ENCODE measurements around the gene PITPNM3. TPM values are rescaled to one million over a fixed set of nuclear protein-coding genes. Genes with fewer than 3 reads are reported as not detected.

Gene PITPNM3
- total RNA-seq, 1 experiment from 2014 or later = 1.5 TPM

DNA sequence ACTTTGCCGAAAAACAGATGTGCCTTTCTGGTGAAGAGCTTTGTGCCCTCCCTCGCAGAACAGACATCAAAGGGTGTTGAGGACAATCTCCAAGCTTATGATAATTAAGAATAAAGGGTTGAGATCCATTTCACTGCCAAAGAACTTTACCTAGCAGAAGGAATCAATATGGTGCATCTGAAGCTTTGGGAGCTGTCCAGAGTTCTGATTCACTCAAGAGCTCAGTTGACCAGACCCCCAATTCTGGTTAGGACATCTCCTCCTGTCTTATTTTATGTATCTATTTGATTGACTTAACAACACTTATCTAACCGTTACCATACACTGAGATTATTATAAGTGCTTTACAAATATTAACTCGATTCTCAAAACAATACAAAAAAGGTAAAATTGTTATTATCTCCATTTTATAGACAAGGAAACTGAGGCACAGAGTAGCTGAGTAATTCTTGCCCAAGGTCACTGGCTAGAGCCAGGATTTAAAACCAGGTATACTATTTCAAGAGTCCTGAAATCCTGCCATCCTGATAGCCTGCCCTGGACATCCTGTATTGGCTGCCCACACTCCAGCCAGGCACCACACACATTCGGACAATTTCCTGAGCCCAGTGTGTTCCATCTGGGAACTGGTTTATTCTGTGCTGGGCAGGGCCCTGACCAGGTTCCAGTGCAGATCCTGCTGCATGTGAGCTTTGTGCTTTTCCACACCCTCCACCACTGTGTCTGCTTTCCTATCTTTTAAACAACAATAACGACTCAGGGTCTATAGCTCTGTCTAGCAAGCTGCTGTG is 29.8 kb downstream of the PITPNM3 start:
- peak; percentile 19 for DNase-seq (ENCODE audit: low read depth)

DNA sequence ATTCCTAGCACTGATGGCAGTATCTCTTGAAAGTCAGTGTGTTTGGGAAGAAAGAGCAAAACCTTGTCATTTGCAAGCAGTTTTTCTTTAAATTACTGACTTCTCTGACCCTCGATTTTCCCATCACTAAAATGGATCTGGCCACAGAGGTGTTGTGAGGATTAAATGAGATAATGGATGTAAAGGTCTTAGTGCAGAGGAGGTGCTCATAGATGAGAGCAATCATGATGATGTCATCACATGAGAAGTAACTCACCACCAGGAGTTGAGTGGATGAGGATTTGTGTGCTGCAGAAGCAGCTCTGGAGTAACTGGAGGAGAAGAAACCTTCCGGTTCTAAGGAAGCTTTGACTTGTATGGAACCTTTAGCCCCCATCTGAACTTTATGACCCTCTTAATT is 30.6 kb downstream of the PITPNM3 start:
- no peak for DNase-seq (ENCODE audit: low read depth)

DNA sequence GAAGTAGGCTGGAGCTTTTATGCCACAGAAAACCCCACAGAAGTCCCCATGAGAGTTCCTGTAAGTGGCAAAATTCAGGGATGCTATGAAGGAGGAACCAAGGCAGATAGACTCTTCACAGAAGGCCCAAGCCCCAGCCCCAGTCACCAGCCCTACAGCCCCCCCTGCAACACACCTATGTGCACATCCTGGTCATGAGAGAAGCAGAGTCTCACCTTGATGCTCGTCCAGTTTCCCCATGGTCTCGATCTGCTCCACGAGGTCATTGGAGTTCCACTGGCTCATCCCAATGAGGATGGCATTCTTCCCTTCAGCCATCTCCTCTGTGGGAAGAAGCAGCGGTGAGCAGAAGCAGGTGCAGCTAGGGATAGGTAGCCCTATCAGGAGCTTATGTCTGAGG is 31.2 kb downstream of the PITPNM3 start:
- DNase-seq (ENCODE audit: low read depth) = no peak

DNA sequence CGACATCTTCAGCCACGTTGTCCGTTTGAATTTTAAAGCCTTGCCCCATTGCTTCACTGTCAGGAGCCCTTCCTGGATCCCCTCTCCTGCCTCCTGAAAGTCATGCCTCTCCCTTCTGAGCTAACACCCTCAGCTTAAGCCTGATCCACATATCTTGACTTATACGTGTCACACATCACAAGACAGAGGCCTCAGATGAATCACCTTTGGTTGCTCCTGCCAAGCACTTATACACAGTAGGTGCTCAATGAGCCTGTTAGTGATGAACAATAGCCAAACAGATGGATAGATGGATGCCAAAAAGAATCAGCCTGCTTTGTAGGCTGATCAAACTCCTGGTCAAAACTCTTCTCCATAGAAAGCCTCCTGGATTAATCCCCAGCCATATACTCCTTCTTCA is 31.8 kb downstream of the PITPNM3 start:
- DNase-seq (ENCODE audit: low read depth) = no peak

DNA sequence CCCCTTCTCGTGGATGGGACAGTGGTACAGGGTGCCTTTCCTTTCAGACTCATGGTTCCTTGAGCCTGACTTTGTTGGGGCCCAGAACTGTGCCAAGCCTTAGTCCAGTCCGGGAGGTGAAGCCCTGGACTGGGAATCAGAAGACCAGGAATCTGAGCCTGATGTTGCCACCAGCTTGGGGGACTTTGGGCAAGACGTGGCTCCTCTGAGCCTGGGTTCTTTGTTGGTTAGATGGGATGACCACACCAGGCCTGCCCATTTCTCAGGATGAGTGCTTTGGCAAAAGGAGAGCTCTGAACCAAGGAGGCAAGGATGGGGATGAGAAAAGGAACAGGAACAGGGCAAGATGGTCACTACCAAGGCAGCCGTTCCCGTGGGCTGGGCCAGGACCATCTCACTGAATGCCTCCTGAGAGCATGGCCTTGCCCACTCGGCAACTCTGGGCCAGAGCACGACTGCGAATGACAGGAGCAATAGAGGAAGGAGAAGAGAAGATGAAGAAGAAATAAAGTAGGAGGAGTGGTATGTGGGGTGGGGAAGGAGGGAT is 32.5 kb downstream of the PITPNM3 start:
- no peak for DNase-seq (ENCODE audit: low read depth)

DNA sequence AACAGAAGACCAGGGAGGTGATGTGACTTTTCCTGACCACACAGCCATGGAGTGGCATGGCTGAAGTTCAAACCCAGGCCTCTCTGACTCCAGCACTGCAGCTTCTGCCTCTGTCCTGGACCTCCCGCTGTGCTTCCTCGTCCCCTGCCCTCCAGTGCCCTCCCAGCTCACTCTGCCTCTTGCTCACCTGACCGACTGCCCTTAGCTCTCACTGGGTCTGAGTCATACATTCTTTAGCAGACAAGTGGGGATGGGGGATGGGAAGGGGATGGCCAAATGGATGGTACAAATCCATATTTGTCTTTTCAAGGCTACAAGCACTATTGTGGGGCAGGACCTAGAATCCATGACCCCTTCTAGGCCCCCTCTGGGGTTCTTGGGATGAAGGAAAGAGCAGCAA is 33.0 kb downstream of the PITPNM3 start:
- DNase-seq (ENCODE audit: low read depth) = peak; percentile 43

DNA sequence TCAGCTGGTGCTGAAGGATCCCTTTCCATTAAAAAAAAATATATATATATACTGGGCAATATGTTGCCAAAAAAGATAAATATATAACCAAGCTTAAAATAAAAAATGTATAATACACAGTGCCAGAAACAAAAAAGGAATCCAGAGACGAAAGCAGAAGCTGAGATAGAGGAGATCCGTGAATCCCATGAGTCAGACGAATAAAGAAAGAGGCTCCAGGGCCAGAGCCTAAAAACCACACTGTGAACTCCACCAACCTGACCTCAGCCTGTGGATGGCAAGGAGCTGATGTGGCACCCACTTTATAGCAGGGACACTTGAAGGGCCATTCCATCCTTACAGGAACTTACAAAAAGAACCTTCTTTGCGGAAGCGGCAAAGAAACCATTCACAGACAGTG is 34.8 kb downstream of the PITPNM3 start:
- no peak for DNase-seq (ENCODE audit: low read depth)

DNA sequence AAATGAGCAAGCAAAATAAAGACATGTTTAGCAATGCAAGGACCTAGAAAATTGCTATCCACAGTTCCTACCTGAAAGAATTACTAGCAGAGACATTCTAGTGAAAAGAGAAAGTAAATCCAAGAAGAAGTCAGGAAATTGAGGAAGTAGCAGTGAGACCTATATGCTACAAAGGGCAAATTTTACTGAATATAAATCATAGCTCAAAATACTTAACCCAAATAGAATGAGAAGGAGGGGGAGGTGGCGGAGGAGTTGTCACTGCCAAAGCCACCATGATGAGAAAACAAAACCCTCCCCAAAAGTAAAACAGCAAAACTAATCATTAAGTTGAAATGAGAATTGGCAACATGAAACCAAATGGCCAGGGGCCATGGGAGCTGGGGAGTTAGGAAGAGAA is 39.3 kb downstream of the PITPNM3 start:
- DNase-seq (ENCODE audit: low read depth) = no peak

DNA sequence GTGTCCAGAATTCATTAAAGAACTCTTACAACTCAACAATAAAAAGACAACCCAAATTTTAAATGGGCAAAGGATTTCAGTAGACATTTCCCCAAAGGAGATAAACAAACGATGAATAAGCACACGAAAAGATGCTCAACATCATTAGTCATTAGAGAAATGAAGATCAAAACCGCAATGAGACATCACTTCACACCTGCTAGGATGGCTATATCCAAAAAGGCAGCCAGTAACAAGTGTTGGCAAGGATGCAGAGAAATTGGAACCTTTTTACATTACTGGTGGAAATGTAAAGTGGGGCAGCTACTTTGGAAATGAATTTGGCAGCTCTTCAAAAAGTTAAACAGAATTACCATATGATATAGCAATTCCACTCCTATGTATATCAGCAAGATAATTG is 42.0 kb downstream of the PITPNM3 start:
- DNase-seq (ENCODE audit: low read depth) = peak; percentile 69

DNA sequence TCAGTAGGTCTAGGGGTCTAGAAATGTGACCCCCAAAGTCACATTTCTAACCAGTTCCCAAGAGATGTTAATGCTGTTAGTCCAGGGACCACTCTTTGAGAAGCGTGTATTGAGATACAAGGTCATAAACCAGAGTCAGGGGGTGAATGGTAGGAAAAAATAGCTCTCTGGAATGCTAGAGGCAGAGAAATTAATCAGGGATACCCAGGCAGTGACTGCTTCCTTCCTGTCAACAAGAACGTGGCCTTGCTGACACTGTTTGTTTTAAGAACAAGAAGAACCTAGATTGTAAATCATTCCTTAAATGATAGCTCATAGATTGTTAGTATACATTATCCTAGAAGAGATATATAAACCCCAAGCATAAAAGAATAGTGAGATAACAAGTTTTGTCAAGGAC is 43.8 kb downstream of the PITPNM3 start:
- no peak for DNase-seq (ENCODE audit: low read depth)

DNA sequence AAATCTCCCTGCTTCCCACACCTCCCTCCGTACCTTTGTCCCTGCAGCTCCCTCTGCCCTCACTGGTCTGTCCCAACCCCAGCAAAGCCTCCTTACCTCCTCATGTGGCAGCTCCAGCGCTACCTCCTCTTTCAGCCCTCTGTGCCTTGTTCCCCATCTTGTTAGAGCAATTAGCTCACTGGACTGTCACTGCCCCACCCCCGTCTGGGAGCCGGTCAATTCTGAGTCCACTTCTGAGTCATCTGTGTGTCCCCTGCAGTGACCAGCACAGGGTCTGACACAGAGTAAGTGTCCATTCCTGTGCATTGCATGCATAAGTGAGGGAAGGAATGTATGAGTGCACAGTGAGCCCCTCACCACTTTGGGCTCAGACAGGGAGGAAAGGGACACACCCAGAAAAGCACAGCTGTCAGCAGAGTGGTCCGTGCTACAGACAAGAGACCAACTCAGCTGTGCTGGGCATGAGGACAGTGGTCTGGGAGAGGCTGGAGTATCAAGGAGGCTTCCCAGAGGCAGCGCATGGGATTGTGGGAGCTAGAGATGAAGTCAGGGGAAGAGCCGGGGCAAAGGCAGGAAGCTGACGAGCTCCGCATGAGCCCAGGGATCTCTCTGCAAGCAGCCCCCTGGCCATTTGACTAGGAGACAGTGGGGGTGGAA is 45.9 kb downstream of the PITPNM3 start:
- peak; percentile 22 for DNase-seq (ENCODE audit: low read depth)

DNA sequence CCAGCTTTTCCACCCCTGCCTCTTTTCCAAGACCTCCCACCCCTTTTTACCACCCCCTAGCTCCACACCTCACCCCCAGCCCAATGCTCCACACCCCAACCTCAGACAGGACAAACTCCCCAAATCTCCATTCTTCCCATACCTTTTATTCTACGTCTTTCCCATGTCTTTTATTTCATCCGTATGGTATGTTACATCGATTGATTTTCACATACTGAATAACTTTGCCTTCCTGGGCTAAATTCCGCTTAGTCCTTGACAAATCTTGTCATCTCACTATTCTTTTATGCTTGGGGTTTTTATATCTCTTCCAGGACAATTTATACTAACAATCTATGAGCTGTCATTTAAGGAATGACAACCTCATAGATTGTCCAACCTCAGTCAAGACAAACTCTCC is 46.4 kb downstream of the PITPNM3 start:
- no peak for DNase-seq (ENCODE audit: low read depth)

DNA sequence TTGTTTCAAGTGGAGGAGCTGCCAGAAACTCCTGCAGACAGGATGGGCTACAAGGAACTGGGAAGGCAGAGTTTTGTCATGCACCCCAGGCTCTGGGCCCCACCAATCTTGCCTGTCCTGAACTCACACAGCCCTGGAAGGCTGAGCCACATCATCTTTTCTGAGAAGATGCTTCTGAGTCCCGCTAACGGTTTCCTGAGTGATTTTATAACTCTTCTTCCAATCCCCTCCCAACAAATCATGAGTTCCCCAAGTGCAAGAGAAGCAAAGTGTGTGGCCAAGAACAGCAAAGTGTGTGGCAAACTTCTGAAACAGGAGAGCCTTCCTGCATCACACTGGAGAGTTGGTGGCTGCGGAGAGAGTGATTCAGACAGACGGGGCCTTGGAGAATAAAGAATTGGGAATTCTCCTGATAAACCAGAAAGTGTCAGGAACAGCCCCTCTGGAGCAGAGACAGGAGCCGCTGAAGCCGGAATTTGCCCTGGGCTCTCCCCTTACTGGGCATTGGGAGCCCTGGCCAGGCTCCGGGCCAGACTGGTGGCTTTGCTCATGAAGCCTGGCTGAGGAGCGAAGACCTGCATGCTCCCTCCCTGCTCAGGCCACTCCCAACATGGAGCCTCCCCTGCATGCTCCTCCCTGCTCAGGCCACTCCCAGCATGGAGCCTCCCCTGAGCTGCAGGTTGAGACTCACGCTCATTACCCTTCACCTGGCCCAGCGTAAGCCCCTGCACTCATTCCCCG is 47.2 kb downstream of the PITPNM3 start:
- peak; percentile 6 for DNase-seq (ENCODE audit: low read depth)

DNA sequence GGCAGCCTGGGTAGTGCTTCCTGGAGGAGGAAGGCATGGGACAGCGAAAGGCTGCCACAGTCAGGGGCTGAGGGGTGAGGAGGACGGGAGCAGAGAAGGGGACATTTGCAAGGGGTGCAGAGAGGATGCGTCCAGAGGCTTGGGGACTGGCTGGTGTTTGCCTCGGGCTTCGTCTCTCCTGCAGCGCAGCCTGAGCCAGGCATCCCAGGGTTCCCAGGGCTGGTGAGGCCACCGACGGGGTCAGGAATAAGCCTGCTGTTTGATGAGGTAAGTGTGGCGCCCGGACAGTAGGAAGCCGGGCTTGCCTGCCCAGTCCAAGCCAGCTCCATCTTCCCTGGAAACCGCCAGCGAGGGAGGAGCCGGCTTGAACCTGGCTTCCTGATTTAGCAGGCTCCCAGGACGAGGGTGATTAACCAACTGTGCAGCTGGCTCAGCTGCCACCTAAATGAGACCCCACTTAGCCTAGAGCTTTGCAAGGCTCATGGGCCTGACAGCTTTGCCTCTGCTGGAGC is 47.8 kb downstream of the PITPNM3 start:
- peak; percentile 35 for DNase-seq (ENCODE audit: low read depth)

DNA sequence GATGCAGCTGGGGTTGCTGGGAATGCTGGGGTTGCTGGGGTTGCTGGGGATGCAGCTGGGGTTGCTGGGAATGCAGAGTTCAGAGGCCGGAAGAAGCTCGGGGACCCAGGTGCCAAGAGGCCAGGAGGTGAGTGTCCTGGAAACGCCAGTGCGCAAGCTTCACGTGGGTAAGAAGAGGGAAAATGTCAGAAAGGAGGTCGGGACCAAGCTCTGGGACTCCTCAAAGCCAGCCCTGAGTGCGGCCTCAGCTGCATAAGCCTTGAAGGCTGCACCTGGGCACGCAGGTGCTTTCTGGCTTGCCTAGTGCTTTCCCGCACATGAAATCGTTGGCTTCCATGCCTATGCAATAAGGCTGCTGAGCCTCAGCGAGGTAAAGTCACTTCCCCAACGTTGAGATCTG is 48.3 kb downstream of the PITPNM3 start:
- DNase-seq (ENCODE audit: low read depth) = no peak

DNA sequence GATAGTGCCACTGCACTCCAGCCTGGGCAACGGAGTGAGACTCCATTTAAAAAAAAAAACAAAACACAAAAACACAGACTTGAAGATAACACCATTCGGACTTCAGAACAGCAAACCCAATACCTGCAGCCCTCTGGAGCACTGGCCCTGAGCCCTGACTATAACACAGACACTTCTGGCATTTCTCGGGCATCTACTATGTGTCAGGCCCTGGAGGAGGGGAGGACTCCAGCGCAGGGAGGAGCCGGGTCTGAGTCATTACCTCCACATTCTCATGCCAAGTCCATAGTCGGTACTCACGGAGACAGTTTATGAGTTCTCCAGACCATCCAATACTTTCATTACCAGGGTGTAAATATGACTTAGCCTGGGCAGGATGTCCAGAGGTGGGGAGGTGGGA is 48.8 kb downstream of the PITPNM3 start:
- DNase-seq (ENCODE audit: low read depth) = peak; percentile 85

DNA sequence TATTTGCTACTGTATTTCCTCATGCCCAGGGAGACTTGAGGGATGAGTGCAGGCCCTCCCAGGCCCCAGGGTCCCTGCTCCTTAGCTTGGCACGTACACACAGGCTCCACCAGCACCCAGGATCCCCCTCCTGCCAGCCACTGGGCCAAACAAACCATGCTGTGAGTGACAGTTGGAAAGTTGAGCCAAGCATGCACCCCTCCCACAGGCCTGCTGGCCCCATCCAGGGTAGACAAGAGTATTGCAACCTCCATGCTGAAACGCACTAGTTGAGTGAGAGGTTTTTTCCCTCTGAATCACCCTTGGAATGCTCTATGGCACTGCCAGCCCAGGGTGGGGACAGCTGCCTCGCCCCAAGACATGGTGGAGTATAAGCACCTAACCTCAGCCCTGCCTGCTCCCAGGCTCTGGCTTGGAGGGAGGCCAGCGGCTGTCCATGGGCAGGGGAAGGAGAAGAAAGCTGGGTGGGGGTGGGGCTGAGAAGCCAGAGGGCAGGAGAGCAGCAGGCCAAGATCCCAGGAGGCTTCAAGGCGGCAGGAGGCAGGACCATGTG is 49.6 kb downstream of the PITPNM3 start:
- peak; percentile 92 for DNase-seq (ENCODE audit: low read depth)

DNA sequence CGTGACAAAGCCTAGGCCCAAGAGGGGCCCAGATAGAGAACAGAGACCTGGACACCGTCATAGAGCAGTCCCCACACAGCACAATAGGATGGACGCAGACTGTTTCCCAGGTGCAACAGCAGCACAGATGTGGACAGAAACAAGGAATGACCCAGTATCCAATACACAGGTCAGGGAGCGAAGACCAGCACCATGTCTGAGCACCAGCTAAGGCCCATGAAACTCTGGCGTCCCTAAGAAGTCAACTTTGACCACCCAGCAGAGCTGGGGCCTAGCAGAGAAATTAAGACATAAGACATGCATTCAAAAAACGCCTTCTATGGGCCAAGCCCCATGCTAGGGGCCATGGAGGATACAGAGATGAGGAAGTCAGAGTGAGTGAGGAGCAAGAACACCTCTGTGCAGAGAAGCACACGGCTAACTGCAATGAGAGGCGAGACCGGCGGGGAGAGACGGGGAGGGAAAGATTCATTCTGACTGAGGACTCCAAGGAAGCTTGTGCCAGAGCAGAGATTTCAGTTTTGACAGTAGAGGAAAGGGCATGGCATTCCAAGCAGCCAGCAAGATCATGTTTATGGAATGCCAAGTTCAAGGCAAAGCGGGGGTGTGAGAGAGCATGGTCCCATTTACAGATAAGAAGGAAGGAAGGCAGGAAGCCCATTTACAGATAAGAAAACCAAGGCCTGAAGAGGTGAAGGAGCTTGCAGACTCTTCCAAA is 50.8 kb downstream of the PITPNM3 start:
- DNase-seq (ENCODE audit: low read depth) = peak; percentile 16

DNA sequence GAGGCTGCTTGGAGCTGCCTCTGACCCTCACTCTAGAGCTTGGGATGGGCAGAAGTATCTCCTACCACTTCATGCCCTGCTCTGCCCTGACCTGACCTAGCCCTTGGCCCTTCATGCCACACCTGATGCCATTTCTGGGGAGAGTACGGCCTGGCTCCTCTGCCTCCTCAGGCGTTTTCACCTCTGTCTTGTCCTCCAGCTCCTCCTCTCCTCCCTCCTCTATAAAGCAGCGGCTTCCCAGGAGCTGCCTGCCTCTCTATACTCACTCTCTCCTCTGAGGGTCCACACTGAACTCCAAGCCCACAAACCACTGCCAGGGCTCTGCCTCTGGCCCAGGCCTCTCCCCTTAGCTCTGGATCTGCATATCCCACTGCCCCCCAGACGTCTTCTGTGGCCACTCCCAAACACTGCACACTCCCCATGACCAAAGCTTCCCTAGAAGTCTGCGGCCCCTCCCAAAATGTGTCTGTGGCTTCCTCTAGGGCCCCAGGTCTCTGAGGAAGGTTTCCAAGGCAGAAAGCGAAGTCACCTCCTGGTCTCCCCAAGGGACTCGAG is 52.6 kb downstream of the PITPNM3 start:
- DNase-seq (ENCODE audit: low read depth) = no peak

DNA sequence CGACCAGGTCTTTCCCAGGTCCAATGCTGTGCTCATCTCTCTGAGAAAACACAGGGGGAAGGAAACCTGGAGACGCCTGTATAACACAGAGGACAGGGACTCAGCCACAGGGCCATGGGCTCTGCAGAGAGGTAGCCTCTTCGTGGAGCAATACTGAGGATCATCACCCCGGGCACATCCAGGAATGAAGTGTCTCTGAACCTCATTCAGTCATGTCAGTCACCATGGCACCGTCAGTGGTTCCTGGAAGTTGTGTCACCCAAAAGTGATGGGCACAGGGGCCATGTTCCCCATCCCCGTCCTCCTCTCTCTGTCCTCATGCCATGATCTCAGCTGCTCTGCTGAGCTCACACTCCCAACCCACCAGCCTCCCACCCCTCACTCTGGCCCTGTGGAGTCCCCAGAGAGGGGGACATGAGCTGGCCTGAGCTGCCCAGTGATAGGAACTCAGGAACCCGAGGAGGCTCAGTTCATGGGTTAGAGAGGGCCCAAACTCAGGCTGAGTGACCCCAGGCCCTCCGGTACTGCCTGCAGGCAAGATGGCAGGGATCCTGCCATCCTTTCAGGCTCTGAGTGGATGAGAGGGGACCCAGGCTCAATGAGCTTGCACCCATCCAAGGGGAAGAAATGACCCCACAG is 53.4 kb downstream of the PITPNM3 start:
- DNase-seq (ENCODE audit: low read depth) = no peak
